Heart right ventricle (tissue), 16 donors: ENCODE results near the gene TIMM44. TPM values are rescaled to one million over a fixed set of nuclear protein-coding genes. Genes with fewer than 3 reads are reported as not detected.
A peak's percentile ranks its signal among the peaks of the same experiment; 100 is the strongest.

ENCODE experiments used
- ATAC-seq, 8 donors: fragments of 200-7000 bp; cut with Tn5 transposase; one replicate each; pipeline ENCODE4 v1.9.1; 2020; ENCODE audit warnings: mild to moderate bottlenecking in 8 of 8, moderate library complexity in 8 of 8, moderate number of reproducible peaks in 1 of 8
- DNase-seq, 2 donors: peaks; one replicate each; pipeline ENCODE4 v3.0.0-alpha.2; 2020
- H3K27ac ChIP-seq, 10 donors: fragments of 200-600 bp; sonication (generic) in 2 of 10; one replicate each; pipeline versions ENCODE4 v1.5.0 to v1.8.0; 2020 to 2022; ENCODE audit warnings: mild to moderate bottlenecking in 3 of 10
- H3K27me3 ChIP-seq, 7 donors: fragments of 200-600 bp; one replicate each; pipeline ENCODE4 v1.8.0; 2021 to 2022; ENCODE audit warnings: mild to moderate bottlenecking in 2 of 7
- H3K36me3 ChIP-seq, 9 donors: fragments of 200-600 bp; sonication (generic) in 1 of 9; one replicate each; pipeline versions ENCODE4 v1.5.0 to v1.8.0; 2020 to 2022; ENCODE audit warnings: mild to moderate bottlenecking in 2 of 9
- H3K4me1 ChIP-seq, 9 donors: fragments of 200-600 bp; sonication (generic) in 1 of 9; one replicate each; pipeline versions ENCODE4 v1.5.0 to v1.8.0; 2020 to 2022; ENCODE audit warnings: mild to moderate bottlenecking in 4 of 9
- H3K4me3 ChIP-seq, 10 donors: fragments of 200-600 bp; sonication (generic) in 2 of 10; one replicate each; pipeline versions ENCODE4 v1.5.0 to v1.8.0; 2020 to 2022; ENCODE audit warnings: mild to moderate bottlenecking in 7 of 10, moderate library complexity in 2 of 10
- H3K9me3 ChIP-seq, 11 donors: fragments of 200-600 bp in 10 of 11; sonication (generic) in 2 of 11; one replicate each; pipeline versions ENCODE4 v1.5.0 to v1.8.0; 2013 to 2022; ENCODE audit warnings: mild to moderate bottlenecking in 2 of 11, control low read depth in 1 of 11, moderate library complexity in 1 of 11
- CTCF ChIP-seq, 9 donors: fragments of 200-600 bp; sonication (generic) in 2 of 9; IDR thresholded peaks; one replicate each; pipeline versions ENCODE4 v1.5.0 to v1.8.0; 2021 to 2022; ENCODE audit warnings: antibody characterized with exemption in 9 of 9, mild to moderate bottlenecking in 5 of 9, moderate library complexity in 1 of 9
- WGBS, 2 donors: extraction: QIAGEN DNeasy Blood & Tissue Kit; methylation state at CpG; one replicate each; pipeline ENCODE4 v1.1.7; 2013; ENCODE audit warnings: inconsistent platforms in 1 of 2; 5-methylcytosine and 5-hydroxymethylcytosine counted together
- intact Hi-C, 10 donors: fragments of 100-400 bp; cut with DNase I; formaldehyde crosslinking; loops; one replicate each; pipeline versions ENCODE4 v1.11.1 to v1.14.2; 2022
- polyA plus RNA-seq, 2 donors: library from polyadenylated mRNA; stranded (reverse); fragments of 200-250 nt; gene quantifications; one replicate each; pipeline ENCODE4 v1.2.3, GENCODE V29; 2013
- total RNA-seq, 10 donors: library from RNA; stranded (reverse); fragmentation: NEBNext Ultra II Directional in 3 of 10; extraction: Animal tissue kit (Norgen Biotek cat#: 25700) in 3 of 10; gene quantifications; one replicate each; pipeline versions ENCODE4 v1.2.1 to v1.2.4, GENCODE V29; 2021 to 2023
- donor health status: Arrhythmogenic right ventricular cardiomyopathy.
- donor health status: ischemic (EF 13 %, LVEDD 7.1; RV severe dilation, severe dysfunction).
- donor health status: healthy with polysubstance abuse.
- donor health status: DM: no; HTN: yes; CAD: no.
- donor health status: DM: no; HTN: no; CAD: no.
- donor health status: ischemic (EF 25% LVEDD 6.9; RV normal size, moderate dysfunction).
- donor health status: ischemic (EF 25% LVEDD 5.7; RV mildly dilated, moderate dysfunction).
- donor health status: healthy.
- donor health status: DM: yes; HTN: yes; CAD: no.
- donor health status: Ischemic cardiomyopathy.
- donor health status: ischemic (EF 35%, LVEDD 5.7; RV mildly dilated, moderate dysfunction).
- donor health status: nonischemic (EF 11% LVEDD 7.7; RV severe dilation, severe dysfunction).
- donor health status: DM: yes; HTN: yes; CAD: no.
- donor health status: PGD.
- donor health status: ischemic (EF 29% LVEDD 5.4; RV normal size, mild dysfunction).
- donor health status: nonischemic (EF 23%, LVEDD 6.1; RV moderate dilation, normal function).

TIMM44 gene
- total and polyA plus RNA-seq, 12 donors, result 54.9 to 188 (median 73.1) TPM

DNA sequence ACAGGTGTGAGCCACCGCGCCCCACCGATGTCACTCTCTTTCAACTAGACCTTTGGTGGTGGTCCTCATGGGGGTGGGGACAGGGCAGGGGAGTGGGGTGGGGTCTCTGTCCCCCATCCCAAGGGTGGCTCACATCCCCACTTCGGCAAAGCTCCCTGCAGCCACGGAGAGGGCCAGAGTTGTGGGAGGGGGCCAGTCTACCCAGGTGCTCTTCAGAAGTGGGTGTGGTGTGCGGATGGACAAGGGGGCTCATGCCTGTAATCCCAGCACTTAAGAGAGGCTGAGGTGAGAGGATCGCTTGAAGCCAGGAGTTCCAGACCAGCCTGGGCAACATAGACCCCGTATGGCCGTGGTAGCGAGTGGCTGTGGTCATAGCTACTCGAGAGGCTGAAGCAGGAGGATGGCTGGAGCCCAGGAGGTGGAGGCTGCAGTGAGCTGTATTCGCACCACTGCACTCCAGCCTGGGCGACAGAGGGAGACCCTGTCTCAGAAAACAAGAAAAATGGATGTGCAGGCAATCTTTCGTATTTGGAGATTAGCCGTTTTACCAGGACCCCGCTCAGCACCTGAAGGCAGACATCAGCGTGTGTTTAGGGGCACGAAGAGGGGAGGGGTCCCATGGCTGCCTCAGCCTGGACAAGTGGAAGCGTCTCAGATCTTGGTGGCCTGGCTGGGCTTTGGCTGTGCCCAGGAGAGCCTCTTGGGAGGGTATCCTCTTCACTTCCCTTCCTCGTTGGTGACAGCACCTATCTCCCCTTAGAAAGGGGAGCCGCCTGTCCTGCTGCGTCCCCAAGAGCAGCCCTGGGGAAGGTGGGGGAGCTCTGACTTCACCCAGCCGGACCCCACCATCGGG lies 28.0 kb downstream of the TIMM44 start:
- H3K27me3 ChIP-seq, result peaks cover 11 to 57% (median 51%) of the 10 kb centered on the region in 7 donors
- H3K4me3 ChIP-seq, result peak overlapping the region in 4 of 10 donors; percentile 23 to 49 (median 34)
- ATAC-seq (no peak), DNase-seq (no peak)
- H3K27ac ChIP-seq, result no peak overlapping the region
- H3K4me1 ChIP-seq, result peaks cover 4 to 46% (median 29%) of the 10 kb centered on the region in 9 donors
- WGBS, 2 donors, result 46 to 50% methylated on average over 24 of the region's 24 CpGs
- no peak for TF ChIP-seq CTCF (IDR thresholded peaks at IDR 0.05)
- H3K9me3 ChIP-seq, result no peaks in the 10 kb centered on the region
- intact Hi-C loops, result no loop called here
- H3K36me3 ChIP-seq, result peaks cover 4 to 34% (median 25%) of the 10 kb centered on the region in 9 donors

GRCh38 chr19:7914598-7915045 lies 28.8 kb downstream of the TIMM44 start, which contains the start of gene TGFBR3L:
TSS of gene TGFBR3L (plus strand) at chr19:7914830.
- H3K36me3 ChIP-seq, result peaks cover 4 to 43% (median 33%) of the 10 kb centered on the region in 9 donors
- H3K4me3 ChIP-seq, result no peak within 1 kb of the TSS
- H3K9me3 ChIP-seq, result no peaks in the 10 kb centered on the region
- WGBS, 2 donors, result 55 to 65% methylated on average over 12 of the region's 12 CpGs
- intact Hi-C loops, result no loop called here
- ATAC-seq, result no peak
- no peak within 1 kb of the TSS for H3K27ac ChIP-seq
- TF ChIP-seq CTCF (IDR thresholded peaks at IDR 0.05), result no peak
- no peak for DNase-seq
- peaks cover 11 to 57% (median 51%) of the 10 kb centered on the region in 7 donors for H3K27me3 ChIP-seq
- peaks cover 4 to 42% (median 25%) of the 10 kb centered on the region in 9 donors for H3K4me1 ChIP-seq

DNA sequence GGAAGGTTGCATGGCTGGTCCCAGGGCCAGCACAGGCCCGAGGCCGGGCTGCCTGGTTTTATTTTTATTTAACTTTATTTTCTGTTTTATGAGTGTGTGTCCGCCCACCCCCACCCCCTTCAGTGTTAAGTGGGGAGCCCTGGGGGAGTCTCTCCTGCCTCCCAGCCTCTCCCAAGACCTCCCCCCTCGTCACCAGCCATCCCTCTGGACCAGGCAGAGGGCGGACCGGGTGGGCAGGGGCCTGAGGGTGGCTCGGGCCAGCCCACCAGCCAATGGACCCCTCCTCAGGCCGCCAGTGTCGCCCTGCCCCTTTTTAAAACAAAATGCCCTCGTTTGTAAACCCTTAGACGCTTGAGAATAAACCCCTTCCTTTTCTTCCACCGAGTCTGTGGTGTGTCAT lies 29.4 kb downstream of the TIMM44 start:
- Histone ChIP-seq H3K27ac (no peak overlapping the region), H3K9me3 (no peaks in the 10 kb centered on the region), H3K4me1 (peaks cover 4 to 37% (median 24%) of the 10 kb centered on the region in 9 donors), H3K4me3 (no peak overlapping the region), H3K27me3 (peaks cover 11 to 54% (median 46%) of the 10 kb centered on the region in 7 donors), H3K36me3 (peaks cover 4 to 48% (median 33%) of the 10 kb centered on the region in 9 donors)
- DNase-seq, result no peak
- no peak for ATAC-seq
- no peak for TF ChIP-seq CTCF (IDR thresholded peaks at IDR 0.05)
- WGBS, 2 donors, result 64 to 68% methylated on average over 12 of the region's 12 CpGs
- intact Hi-C loops, result no loop called here

- ATAC-seq, result no peak
- Histone ChIP-seq H3K27ac (no peak overlapping the region), H3K4me1 (peaks cover 4 to 34% (median 24%) of the 10 kb centered on the region in 9 donors), H3K9me3 (no peaks in the 10 kb centered on the region), H3K27me3 (peaks cover 11 to 51% (median 42%) of the 10 kb centered on the region in 7 donors), H3K4me3 (no peak overlapping the region), H3K36me3 (peaks cover 4 to 50% (median 33%) of the 10 kb centered on the region in 9 donors)
- DNase-seq, result no peak
- no peak for TF ChIP-seq CTCF (IDR thresholded peaks at IDR 0.05)
- intact Hi-C loops, result no loop called here
- WGBS, 2 donors, result 90% methylated on average over 10 of the region's 10 CpGs
Observed at GRCh38 chr19:7913652-7914051, 29.8 kb downstream of the TIMM44 start.
